OCI-LY1 (cell line): ENCODE data around the gene MLLT1.

Experiments used
- EZH2 ChIP-seq: fragments of 200-600 bp; sonication (generic), shearing (Covaris generic); IDR thresholded peaks from 2 replicates; pipeline ENCODE4 v1.8.0; 2017; ENCODE audit warnings: borderline replicate concordance, mixed run types, mild to moderate bottlenecking, antibody characterized with exemption, low read length, moderate library complexity, mixed read lengths
- TF ChIP-seq, protein P1 (sequence below): fragments of 200-600 bp; sonication (generic), shearing (Covaris generic); IDR thresholded peaks from 2 replicates; pipeline ENCODE4 v1.5.1; 2017; ENCODE audit warnings: mild to moderate bottlenecking, antibody characterized with exemption, low read length, moderate library complexity, mixed read lengths

GRCh38 chr19:6312018-6312417 lies 32.2 kb upstream of the MLLT1 start:
- TF ChIP-seq, protein P1, sequence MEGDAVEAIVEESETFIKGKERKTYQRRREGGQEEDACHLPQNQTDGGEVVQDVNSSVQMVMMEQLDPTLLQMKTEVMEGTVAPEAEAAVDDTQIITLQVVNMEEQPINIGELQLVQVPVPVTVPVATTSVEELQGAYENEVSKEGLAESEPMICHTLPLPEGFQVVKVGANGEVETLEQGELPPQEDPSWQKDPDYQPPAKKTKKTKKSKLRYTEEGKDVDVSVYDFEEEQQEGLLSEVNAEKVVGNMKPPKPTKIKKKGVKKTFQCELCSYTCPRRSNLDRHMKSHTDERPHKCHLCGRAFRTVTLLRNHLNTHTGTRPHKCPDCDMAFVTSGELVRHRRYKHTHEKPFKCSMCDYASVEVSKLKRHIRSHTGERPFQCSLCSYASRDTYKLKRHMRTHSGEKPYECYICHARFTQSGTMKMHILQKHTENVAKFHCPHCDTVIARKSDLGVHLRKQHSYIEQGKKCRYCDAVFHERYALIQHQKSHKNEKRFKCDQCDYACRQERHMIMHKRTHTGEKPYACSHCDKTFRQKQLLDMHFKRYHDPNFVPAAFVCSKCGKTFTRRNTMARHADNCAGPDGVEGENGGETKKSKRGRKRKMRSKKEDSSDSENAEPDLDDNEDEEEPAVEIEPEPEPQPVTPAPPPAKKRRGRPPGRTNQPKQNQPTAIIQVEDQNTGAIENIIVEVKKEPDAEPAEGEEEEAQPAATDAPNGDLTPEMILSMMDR = no peak
- no peak for TF ChIP-seq EZH2
